HCT116 (cell line): ENCODE results near the gene GALC. TPM values are rescaled to one million over a fixed set of nuclear protein-coding genes. Genes with fewer than 3 reads are reported as not detected.

Experiments used
- ATAC-seq: fragments of 200-7000 bp; cut with Tn5 transposase; 2 replicates; pipeline ENCODE4 v1.9.1; 2020; ENCODE audit warnings: mild to moderate bottlenecking, moderate library complexity
- BruUV-seq: library from RNA; stranded (reverse); fragments of 400-500 nt; replicated peaks from 2 replicates; lab custom pipeline; 2021; lab: Mats Ljungman, UMichigan
- CTCF ChIA-PET: fragments of 300-600 bp; sonication (Branson Sonifier 250); formaldehyde crosslinking; loops from one replicate; lab custom pipeline; 2021; ENCODE audit warnings: antibody characterized with exemption; lab: Charles Lee
- POLR2A ChIA-PET: fragments of 300-600, 350-600 bp; sonication (Branson Sonifier 250); formaldehyde crosslinking; loops from one replicate; lab custom pipeline; 2021; ENCODE audit warnings: antibody characterized with exemption; lab: Charles Lee
- RAD21 ChIA-PET, 2 experiments: fragments of 300-600 bp; sonication (Branson Sonifier 250); formaldehyde crosslinking; loops; one replicate each; lab custom pipeline; 2023; ENCODE audit warnings: low total read pairs in 2 of 2; ENCODE audit not compliant: uncharacterized antibody in 2 of 2, unreplicated experiment in 2 of 2, low non-redundant PET in 1 of 2; lab: Charles Lee
- DNase-seq: peaks from one replicate; pipeline ENCODE4 v3.0.0-alpha.2; 2010; ENCODE audit warnings: low read depth, low spot score
- H2AFZ ChIP-seq: fragments of 200-600 bp; shearing (Covaris generic), sonication (generic); 2 replicates; pipeline ENCODE4 v1.6.1; 2017; ENCODE audit warnings: low read depth, mixed run types, mixed read lengths, antibody characterized with exemption, low read length; ENCODE audit not compliant: poor library complexity, severe bottlenecking
- H3K27ac ChIP-seq: 2 replicates; pipeline ENCODE4 v1.5.1; 2012; ENCODE audit warnings: low read depth, low read length
- H3K27me3 ChIP-seq: fragments of 200-600 bp; sonication (generic); 2 replicates; pipeline ENCODE4 v1.6.1; 2016; ENCODE audit warnings: mixed run types, low read length, mixed read lengths; ENCODE audit not compliant: insufficient read depth
- H3K36me3 ChIP-seq, 2 experiments: fragments of 200-500 bp in 1 of 2; fragments of 200-600 bp in 1 of 2; sonication (Bioruptor generic) in 1 of 2; sonication (generic) in 1 of 2; 2 replicates each; pipeline versions ENCODE4 v1.5.1 to v1.6.1; 2014 to 2016; ENCODE audit warnings: low read length in 2 of 2, inconsistent platforms in 1 of 2, mixed read lengths in 1 of 2, mixed run types in 1 of 2; ENCODE audit not compliant: insufficient read depth in 2 of 2, control insufficient read depth in 1 of 2
- H3K4me1 ChIP-seq, 2 experiments: fragments of 200-600 bp in 1 of 2; sonication (generic) in 1 of 2; 2 replicates each; pipeline versions ENCODE4 v1.5.1 to v1.6.1; 2012 to 2017; ENCODE audit warnings: low read length in 2 of 2, inconsistent platforms in 1 of 2, mild to moderate bottlenecking in 1 of 2, mixed read lengths in 1 of 2, mixed run types in 1 of 2, moderate library complexity in 1 of 2; ENCODE audit not compliant: insufficient read depth in 2 of 2, control insufficient read depth in 1 of 2
- H3K4me2 ChIP-seq: fragments of 200-600 bp; sonication (generic); 2 replicates; pipeline ENCODE4 v1.6.1; 2017; ENCODE audit warnings: mixed run types, low read length, mixed read lengths
- H3K4me3 ChIP-seq, 2 experiments: fragments of 200-600 bp in 1 of 2; sonication (generic) in 1 of 2; replicated peaks in 1 of 2; 2 replicates each; pipeline ENCODE4 v1.5.1; 2011 to 2016; ENCODE audit warnings: low read length in 2 of 2, control low read depth in 1 of 2, low read depth in 1 of 2, mild to moderate bottlenecking in 1 of 2, mixed read lengths in 1 of 2, mixed run types in 1 of 2
- H3K79me2 ChIP-seq: fragments of 200-600 bp; sonication (generic); 2 replicates; pipeline ENCODE4 v1.6.1; 2017; ENCODE audit warnings: mild to moderate bottlenecking, mixed run types, low read length, moderate library complexity, mixed read lengths; ENCODE audit not compliant: insufficient read depth
- H3K9ac ChIP-seq: fragments of 200-600 bp; sonication (generic); 2 replicates; pipeline ENCODE4 v1.6.1; 2016; ENCODE audit warnings: low read length, mixed read lengths
- H3K9me2 ChIP-seq: fragments of 200-600 bp; sonication (generic), shearing (Covaris generic); 2 replicates; pipeline ENCODE4 v1.6.1; 2017; ENCODE audit warnings: mixed run types, mild to moderate bottlenecking, moderate library complexity; ENCODE audit not compliant: insufficient read depth
- H3K9me3 ChIP-seq, 2 experiments: fragments of 200-500 bp in 1 of 2; fragments of 200-600 bp in 1 of 2; sonication (Bioruptor generic) in 1 of 2; sonication (generic) in 1 of 2; 2 replicates each; pipeline ENCODE4 v1.6.1; 2014 to 2017; ENCODE audit warnings: low read length in 2 of 2, mixed read lengths in 2 of 2, inconsistent platforms in 1 of 2, low read depth in 1 of 2, mild to moderate bottlenecking in 1 of 2, mixed run types in 1 of 2, moderate library complexity in 1 of 2; ENCODE audit not compliant: control insufficient read depth in 1 of 2, insufficient read depth in 1 of 2
- H4K20me1 ChIP-seq: fragments of 200-600 bp; sonication (generic), shearing (Covaris generic); 2 replicates; pipeline ENCODE4 v1.6.1; 2017; ENCODE audit warnings: mixed run types, mild to moderate bottlenecking, moderate library complexity; ENCODE audit not compliant: insufficient read depth
- ATF3 ChIP-seq: IDR thresholded peaks from 2 replicates; pipeline ENCODE4 v1.6.1; 2012
- CEBPB ChIP-seq: IDR thresholded peaks from 2 replicates; pipeline ENCODE4 v1.6.1; 2012; ENCODE audit warnings: low read depth
- CTCF ChIP-seq, 3 experiments: fragments of 200-600 bp in 1 of 3; sonication (generic) in 1 of 3; IDR thresholded peaks in 2 of 3; conservative IDR thresholded peaks in 1 of 3; 2 replicates each; pipeline ENCODE4 v1.5.1; 2012 to 2017; ENCODE audit warnings: low read depth in 2 of 3, low read length in 2 of 3, antibody characterized with exemption in 1 of 3, borderline replicate concordance in 1 of 3, control low read depth in 1 of 3, mild to moderate bottlenecking in 1 of 3, mixed read lengths in 1 of 3, mixed run types in 1 of 3, moderate library complexity in 1 of 3; ENCODE audit not compliant: insufficient read depth in 1 of 3
- EZH2 ChIP-seq: fragments of 200-600 bp; sonication (generic); IDR thresholded peaks from 2 replicates; pipeline ENCODE4 v1.6.1; 2017; ENCODE audit warnings: antibody characterized with exemption, mixed run types
- FOSL1 ChIP-seq: IDR thresholded peaks from 2 replicates; pipeline ENCODE4 v1.6.1; 2012; ENCODE audit warnings: low read depth
- POLR2AphosphoS5 ChIP-seq: IDR thresholded peaks from 2 replicates; pipeline ENCODE4 v1.6.1; 2011; ENCODE audit warnings: mild to moderate bottlenecking, low read depth, low read length, moderate library complexity
- RAD21 ChIP-seq: IDR thresholded peaks from 2 replicates; pipeline ENCODE4 v1.6.1; 2012; ENCODE audit warnings: low read depth, mild to moderate bottlenecking
- REST ChIP-seq: IDR thresholded peaks from 2 replicates; pipeline ENCODE4 v1.6.1; 2012; ENCODE audit warnings: low read depth
- SP1 ChIP-seq: IDR thresholded peaks from 2 replicates; pipeline ENCODE4 v1.6.1; 2012; ENCODE audit warnings: low read depth
- SRF ChIP-seq: IDR thresholded peaks from 2 replicates; pipeline ENCODE4 v1.6.1; 2012; ENCODE audit warnings: low read depth
- TCF7L2 ChIP-seq: IDR thresholded peaks from 2 replicates; pipeline ENCODE4 v1.7.0; 2011; ENCODE audit warnings: borderline replicate concordance, inconsistent platforms; ENCODE audit not compliant: insufficient read depth, insufficient read length; ENCODE audit errors: extremely low read depth
- YY1 ChIP-seq: IDR thresholded peaks from 2 replicates; pipeline ENCODE4 v1.6.1; 2011; ENCODE audit warnings: low read length, low read depth, moderate library complexity, mild to moderate bottlenecking; ENCODE audit not compliant: insufficient replicate concordance; ENCODE audit errors: extremely low read depth
- ZBTB33 ChIP-seq: IDR thresholded peaks from 2 replicates; pipeline ENCODE4 v1.6.1; 2011; ENCODE audit warnings: mild to moderate bottlenecking, low read length, moderate library complexity; ENCODE audit not compliant: insufficient replicate concordance; ENCODE audit errors: extremely low read depth
- ZNF274 ChIP-seq: fragments of 200-500 bp; sonication (Bioruptor generic); IDR thresholded peaks from 2 replicates; pipeline ENCODE4 v1.6.1; 2014; ENCODE audit warnings: mild to moderate bottlenecking, low read depth, low read length, inconsistent platforms
- intact Hi-C: fragments of 100-400 bp; cut with micrococcal nuclease; formaldehyde crosslinking; loops from 2 replicates; pipeline ENCODE4 v1.10.0; 2022
- total RNA-seq: library from RNA; stranded (reverse); gene quantifications from one replicate; pipeline ENCODE4 v1.2.1, GENCODE V29; 2021; ENCODE audit not compliant: unreplicated experiment

The GALC gene
- total RNA-seq, 1 experiment from 2014 or later, result 0.59 TPM

GRCh38 chr14:87995500-87996290 is 2.7 kb upstream of the GALC start:
- Histone ChIP-seq H3K4me3 (no peak overlapping the region), H3K27me3 (no peaks in the 10 kb centered on the region), H3K9ac (no peak overlapping the region), H3K4me2 (no peak overlapping the region), H3K9me3 (no peaks in the 10 kb centered on the region; a peak in 1 of 4 replicates), H3K36me3 (no peaks in the 10 kb centered on the region), H3K9me2 (no peaks in the 10 kb centered on the region), H3K27ac (no peak overlapping the region), H3K4me1 (no peaks in the 10 kb centered on the region), H3K79me2 (no peaks in the 10 kb centered on the region), H4K20me1 (no peaks in the 10 kb centered on the region), H2AFZ (no peak overlapping the region)
- ChIA-PET RAD21 (no interaction called here), POLR2A (no interaction called here), CTCF (no interaction called here)
- BruUV-seq, result no TSS peak
- ATAC-seq (no peak), DNase-seq (no peak)
- intact Hi-C loops, result no loop called here
- TF ChIP-seq REST (no peak), ZNF274 (no peak), SP1 (no peak), TCF7L2 (no peak), YY1 (no peak), RAD21 (no peak), ZBTB33 (no peak), CEBPB (no peak), EZH2 (no peak), ATF3 (no peak), SRF (no peak), FOSL1 (no peak), POLR2AphosphoS5 (no peak), CTCF (IDR thresholded peaks at IDR 0.05 in 2 of 3, conservative IDR thresholded peaks at IDR 0.05 in 1 of 3; ENCODE audit: borderline replicate concordance in 1 of 3, insufficient read depth in 1 of 3, low read depth in 2 of 3, low read length in 2 of 3) (no peak)
